GM13977 (cell line): ENCODE results near the gene DDX49.

Experiments used
- DNase-seq: peaks from one replicate; pipeline ENCODE4 v3.0.0; 2012; ENCODE audit warnings: low spot score
- in situ Hi-C: fragments of 300-500 bp; cut with MboI; formaldehyde crosslinking; loops from one replicate; pipeline ENCODE4 v1.12.0; 2022; ENCODE audit warnings: low sequenced_read_pairs, low pct_unique_long_range_greater_than_20kb, mixed read lengths, inconsistent platforms; ENCODE audit not compliant: unreplicated experiment
- TF ChIP-seq, protein P1 (sequence below): IDR thresholded peaks from 2 replicates; pipeline ENCODE4 v1.5.1; 2012; ENCODE audit warnings: mild to moderate bottlenecking, control low read depth; ENCODE audit not compliant: insufficient read depth; ENCODE audit errors: extremely low read depth, missing control alignments

The DDX49 gene

GRCh38 chr19:18939163-18939562, 19.6 kb downstream of the DDX49 start:
- TF ChIP-seq, protein P1, sequence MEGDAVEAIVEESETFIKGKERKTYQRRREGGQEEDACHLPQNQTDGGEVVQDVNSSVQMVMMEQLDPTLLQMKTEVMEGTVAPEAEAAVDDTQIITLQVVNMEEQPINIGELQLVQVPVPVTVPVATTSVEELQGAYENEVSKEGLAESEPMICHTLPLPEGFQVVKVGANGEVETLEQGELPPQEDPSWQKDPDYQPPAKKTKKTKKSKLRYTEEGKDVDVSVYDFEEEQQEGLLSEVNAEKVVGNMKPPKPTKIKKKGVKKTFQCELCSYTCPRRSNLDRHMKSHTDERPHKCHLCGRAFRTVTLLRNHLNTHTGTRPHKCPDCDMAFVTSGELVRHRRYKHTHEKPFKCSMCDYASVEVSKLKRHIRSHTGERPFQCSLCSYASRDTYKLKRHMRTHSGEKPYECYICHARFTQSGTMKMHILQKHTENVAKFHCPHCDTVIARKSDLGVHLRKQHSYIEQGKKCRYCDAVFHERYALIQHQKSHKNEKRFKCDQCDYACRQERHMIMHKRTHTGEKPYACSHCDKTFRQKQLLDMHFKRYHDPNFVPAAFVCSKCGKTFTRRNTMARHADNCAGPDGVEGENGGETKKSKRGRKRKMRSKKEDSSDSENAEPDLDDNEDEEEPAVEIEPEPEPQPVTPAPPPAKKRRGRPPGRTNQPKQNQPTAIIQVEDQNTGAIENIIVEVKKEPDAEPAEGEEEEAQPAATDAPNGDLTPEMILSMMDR: no peak
- no peak for DNase-seq
- in situ Hi-C loops: no loop called here

GRCh38 chr19:18939922-18940768, 20.6 kb downstream of the DDX49 start:
- TF ChIP-seq, protein P1: no peak
- in situ Hi-C loops: no loop called here
- peak; percentile 55 for DNase-seq

DNA sequence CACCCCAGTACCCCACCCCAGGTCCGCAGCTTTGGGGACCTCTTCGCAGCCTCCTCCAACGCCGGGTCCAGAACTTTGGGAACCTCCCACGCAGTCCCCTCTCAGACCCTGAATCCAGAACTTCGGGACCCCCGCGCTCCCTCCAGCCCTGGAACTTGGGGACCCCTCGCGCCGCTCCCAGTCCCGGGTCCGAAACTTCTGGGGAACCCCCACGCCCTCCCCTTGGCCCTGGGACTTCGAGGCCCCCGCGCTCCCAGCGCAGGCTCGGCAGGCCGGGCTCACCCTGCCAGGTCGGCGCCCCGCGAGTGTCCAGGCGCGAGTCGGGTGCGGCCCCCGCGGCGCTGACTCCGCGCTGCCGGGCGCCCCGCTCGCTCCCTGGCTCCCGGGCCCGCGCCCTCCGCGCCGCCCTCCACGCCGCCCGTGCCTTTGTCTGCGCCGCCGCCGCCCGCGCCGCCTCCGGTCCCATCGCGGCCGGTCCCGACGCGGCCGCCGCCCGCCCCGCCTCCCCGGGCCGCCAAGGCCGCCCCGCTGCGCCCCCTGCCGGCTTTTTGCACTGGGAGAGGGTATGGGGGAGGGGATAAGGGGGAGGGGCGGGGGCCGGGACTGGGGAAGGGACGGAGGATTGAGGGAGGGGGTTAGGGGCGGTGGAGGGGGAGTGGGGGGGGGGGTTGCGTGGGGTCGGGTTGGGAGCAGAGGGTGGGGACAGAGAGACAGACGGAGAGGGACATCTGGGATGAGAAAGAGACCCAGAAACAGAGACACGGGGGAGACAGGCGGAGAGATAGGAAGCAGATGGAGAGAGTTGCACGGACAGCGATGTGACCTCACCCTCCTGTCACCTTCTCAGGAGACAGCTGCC, 21.5 kb downstream of the DDX49 start, which contains the start of gene HOMER3:
TSS of gene HOMER3 (minus strand) at position 449 of the 859 bp plus-strand sequence. CDS start 2,235 bp downstream, outside the sequence.
- TF ChIP-seq, protein P1: peak; percentile 57
- peak; percentile 94 for DNase-seq
- in situ Hi-C loops: no loop called here

DNA sequence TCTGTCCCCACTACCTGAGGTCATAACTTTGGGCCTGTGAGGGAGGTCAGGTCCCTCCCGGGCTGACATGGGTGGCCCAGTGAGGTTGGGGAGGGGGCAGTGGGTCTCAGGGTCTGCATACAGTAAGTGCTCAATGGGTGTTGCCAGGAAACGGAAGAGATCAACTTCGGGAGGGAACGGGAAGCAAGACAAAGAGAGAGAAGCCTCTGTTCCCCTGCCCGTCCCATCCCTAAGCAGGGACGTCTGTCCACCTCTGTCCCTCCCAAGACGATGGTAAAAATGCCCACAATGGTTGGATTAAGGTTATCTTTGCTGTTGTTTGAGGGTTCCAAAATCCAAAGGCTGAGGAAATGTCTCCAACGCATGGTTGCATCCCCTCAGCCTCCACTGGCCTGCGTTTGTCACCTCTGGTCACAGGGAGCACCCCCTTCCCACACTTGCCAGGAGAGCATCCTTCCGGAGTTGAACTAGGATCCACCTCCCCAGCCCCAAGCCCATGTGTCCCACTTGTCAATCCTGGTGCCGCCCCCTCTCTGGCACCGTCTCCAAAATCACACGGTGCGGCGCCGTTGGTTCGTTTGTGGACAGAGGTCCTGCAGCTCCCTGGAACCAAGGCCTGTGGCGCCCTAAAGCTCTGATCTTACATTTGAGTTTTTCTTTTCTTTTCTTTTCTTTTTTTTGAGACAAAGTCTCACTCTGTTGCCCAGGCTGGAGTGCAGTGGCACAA, 22.3 kb downstream of the DDX49 start:
- in situ Hi-C loops: no loop called here
- DNase-seq: no peak

DNA sequence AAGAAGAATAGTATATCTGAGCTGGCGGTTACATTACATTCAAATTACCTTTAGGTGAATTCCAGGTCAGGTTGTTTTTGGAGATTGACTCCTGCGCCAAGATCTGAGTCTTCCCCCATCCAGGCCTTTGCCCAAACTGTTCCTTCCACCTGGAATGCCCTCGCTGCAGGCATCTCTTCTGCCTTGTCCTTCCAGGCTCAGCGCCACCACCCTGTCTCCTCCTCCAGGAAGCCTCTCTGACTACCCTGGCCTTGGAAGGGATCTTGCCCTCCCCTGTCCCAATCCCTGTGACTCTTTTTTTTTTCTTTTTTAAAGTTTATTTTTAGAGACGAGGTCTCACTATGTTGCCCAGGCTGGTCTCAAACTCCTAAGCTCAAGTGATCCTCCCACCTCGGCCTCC, 23.2 kb downstream of the DDX49 start:
- in situ Hi-C loops: no loop called here
- TF ChIP-seq, protein P1: no peak
- no peak for DNase-seq

More for the DNA sequence above, 22.3 kb downstream of the DDX49 start:
- TF ChIP-seq, protein P1: no peak

GRCh38 chr19:18943465-18943864, 23.9 kb downstream of the DDX49 start:
- in situ Hi-C loops: no loop called here
- no peak for DNase-seq
- TF ChIP-seq, protein P1: no peak
